HEK293 (cell line): ENCODE measurements around the gene DRAP1.

Source experiments
- CTCF ChIP-seq: fragments of 450-650 bp; formaldehyde crosslinking; IDR thresholded peaks from 2 replicates; pipeline ENCODE4 v1.5.1; 2016; ENCODE audit warnings: missing biosample characterization, missing genetic modification characterization
- ZNF133 ChIP-seq: fragments of 450-650 bp; formaldehyde crosslinking; IDR thresholded peaks from 2 replicates; pipeline ENCODE4 v1.5.1; 2016; ENCODE audit warnings: missing biosample characterization, missing genetic modification characterization
- ZNF157 ChIP-seq: fragments of 450-650 bp; formaldehyde crosslinking; IDR thresholded peaks from 2 replicates; pipeline ENCODE4 v1.5.1; 2016; ENCODE audit warnings: missing biosample characterization, missing genetic modification characterization
- ZNF621 ChIP-seq: fragments of 450-650 bp; formaldehyde crosslinking; IDR thresholded peaks from 2 replicates; pipeline ENCODE4 v1.5.1; 2017; ENCODE audit warnings: missing biosample characterization, missing genetic modification characterization
- ZNF704 ChIP-seq: fragments of 450-650 bp; formaldehyde crosslinking; IDR thresholded peaks from 2 replicates; pipeline ENCODE4 v1.5.1; 2016; ENCODE audit warnings: missing biosample characterization, missing genetic modification characterization

- no peak for TF ChIP-seq ZNF621
- no peak for TF ChIP-seq ZNF704 (tag by site-specific recombination)
- no peak for TF ChIP-seq CTCF (tag by site-specific recombination)
- TF ChIP-seq ZNF133 = no peak
- no peak for TF ChIP-seq ZNF157 (tag by site-specific recombination)
Measured at GRCh38 chr11:65915101-65915820, 4.0 kb upstream of the DRAP1 start.
